ENCODE data around the gene TOMM70.
A peak's percentile ranks its signal among the peaks of the same experiment; 100 is the strongest.

Gene TOMM70

GRCh38 chr3:100411091-100411982, 10.4 kb upstream of the TOMM70 start:
- DNase-seq (ENCODE audit: low spot score) = no peak

DNA sequence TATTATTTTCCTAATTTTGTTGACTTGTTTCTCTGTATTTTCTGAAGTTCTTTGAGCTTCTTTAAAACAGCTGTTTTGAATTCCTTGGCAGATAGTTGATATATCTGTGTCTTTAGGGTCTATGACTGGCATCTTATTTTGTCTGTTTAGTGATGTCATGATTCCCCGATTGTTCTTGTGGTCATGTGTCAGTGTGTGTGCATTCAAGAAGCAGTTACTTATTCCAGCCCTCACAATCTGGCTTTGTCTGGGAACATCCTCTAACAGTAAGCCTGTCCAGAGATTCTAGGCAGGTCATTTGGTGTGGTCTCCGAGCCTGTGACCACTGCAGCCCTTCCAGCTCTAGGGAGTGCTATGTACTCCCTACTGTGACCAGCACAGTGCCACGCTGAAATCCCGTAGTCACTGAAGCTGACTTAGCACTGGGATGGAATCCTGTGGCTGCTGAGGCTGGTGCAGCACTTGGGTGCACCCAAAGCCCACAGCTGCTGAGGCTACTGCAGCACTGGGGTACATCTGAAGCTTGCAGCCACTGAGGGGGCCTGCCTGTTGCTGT, 7.2 kb upstream of the TOMM70 start:
- DNase-seq (ENCODE audit: low spot score) = no peak

GRCh38 chr3:100407164-100407563, 6.3 kb upstream of the TOMM70 start:
- no peak for DNase-seq (ENCODE audit: low spot score)

DNA sequence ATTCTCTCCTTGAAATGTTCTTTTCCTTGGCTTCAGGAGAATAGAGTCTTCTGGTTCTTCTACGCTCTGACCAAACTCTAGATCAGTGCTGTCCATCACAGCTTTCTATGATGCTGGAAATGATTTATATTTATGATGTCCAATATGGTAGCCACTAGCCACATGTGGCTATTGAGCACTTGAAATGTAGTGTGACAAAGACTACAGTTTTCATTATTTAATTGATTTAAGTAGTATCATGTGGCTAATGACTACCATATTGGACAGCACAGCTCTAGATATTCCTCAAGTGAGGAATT, 3.3 kb upstream of the TOMM70 start:
- DNase-seq (ENCODE audit: low spot score) = no peak

DNA sequence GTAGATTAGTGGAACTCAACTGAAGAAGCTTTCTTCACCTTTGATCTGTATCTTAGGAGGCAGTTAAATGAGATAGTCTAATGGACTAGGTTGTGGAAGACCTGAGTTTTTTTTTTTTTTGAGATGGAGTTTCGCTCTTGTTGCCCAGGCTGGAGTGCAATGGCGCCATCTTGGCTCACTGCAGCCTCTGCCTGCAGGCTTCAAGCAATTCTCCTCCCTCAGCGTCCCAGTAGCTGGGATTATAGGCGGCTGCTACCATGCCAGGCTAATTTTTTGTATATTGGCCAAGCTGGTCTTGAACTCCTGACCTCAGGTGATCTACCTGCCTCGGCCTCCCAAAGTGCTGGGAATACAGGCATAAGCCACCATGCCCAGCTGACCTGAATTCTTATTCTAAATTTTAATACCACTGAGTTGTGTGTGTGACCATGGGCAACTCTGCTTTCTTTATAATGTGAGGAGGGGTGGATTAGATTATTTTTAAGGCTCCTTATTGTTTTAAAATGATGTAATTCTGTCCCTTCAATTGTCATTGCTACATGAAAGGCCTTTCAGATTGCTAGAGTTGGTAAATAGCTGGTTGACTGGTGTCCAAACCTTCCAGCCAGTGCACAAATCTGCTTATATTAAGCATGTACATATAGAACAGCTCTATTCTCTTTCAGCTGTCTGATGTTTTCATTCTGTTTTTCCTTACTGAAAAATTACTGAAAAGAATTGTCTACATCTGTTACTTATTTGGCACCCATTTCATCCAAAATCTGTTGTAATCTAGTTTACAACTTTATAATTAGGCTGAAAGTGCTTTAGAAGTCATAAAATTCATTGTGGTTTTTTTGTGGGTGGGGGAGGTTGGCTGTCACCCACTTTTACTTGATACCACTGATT, 2.7 kb upstream of the TOMM70 start:
- no peak for DNase-seq (ENCODE audit: low spot score)

DNA sequence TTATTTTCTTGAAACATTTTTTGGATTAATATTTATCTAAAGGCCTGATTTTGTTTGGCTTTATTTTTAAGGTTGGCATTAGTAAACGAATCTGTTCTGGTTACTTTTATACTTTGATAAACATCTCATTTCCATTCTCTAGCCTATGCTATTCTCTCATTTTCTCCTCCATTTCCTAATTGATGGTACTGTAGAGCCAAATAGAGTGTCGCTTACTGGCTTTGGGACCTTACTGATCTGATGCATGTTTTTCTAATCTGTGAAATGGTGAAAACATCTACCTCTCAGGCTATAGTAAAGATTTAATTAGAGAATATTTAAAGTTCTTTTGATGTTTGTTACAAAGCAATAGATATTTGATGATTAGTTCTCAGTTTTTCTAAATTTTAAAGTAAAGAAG, 2.0 kb upstream of the TOMM70 start:
- no peak for DNase-seq (ENCODE audit: low spot score)

- DNase-seq (ENCODE audit: low spot score) = no peak
Measured at GRCh38 chr3:100402256-100402655, 1.4 kb upstream of the TOMM70 start.

GRCh38 chr3:100401674-100402041, 769 bp upstream of the TOMM70 start:
- peak; percentile 54 for DNase-seq (ENCODE audit: low spot score)

DNA sequence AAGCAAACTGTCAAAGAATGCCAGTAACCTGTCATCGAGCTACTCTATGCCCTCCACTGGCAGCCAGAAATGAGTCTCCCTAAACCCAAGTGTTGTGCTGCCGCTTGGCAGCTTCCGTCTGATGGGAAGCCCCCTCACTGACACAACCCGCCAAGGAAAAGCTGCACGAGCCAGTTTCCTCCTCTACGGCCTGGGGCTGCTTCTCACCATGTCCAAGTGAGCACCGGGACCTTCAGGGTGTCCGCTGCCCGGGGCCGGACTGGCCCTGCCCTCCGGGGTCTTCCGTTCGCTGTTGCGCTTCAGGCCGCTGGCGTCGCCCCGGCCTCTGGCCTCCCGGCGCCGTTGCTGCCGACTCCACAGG, 490 bp downstream of the TOMM70 start:
- DNase-seq (ENCODE audit: low spot score) = peak; percentile 35

DNA sequence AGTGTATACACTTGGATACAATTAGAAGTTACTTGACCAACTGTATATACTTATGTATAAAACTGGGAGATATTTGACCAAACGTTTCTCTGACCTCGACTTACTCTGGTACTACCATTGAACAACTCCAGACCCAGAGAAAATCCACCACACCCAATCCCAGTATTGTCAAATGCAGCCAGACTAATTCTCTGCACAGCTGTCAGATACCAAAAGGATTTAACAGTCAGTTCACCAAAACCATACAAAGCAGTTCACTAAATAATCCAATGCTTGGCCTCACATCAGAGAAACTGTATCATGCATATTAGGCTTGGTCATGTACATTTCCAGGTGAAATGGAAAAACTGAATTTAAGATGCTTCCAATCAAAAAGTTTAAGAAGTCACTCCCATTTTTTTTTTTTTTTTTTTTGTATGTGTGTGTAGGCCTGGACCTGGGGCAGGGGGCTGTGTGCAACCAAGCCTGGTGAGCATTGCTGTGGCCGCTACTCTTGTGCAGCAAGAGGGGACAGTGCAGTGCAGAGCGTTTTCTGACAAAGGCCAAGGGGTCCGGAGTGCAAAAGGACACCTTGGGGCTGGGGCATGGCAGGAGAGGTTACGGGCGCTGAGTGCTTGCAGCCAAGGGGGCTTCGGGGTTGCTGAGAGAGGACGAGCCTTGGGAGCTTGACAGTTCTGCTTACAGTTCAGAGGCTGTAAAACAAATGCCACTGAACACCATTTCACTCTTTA, 1.4 kb downstream of the TOMM70 start:
- no peak for DNase-seq (ENCODE audit: low spot score)

GRCh38 chr3:100396967-100397366, 3.9 kb downstream of the TOMM70 start:
- DNase-seq (ENCODE audit: low spot score) = no peak

- DNase-seq (ENCODE audit: low spot score) = no peak
Measured at GRCh38 chr3:100395679-100396431, 5.0 kb downstream of the TOMM70 start.

- DNase-seq (ENCODE audit: low spot score) = no peak
Measured at GRCh38 chr3:100389025-100389424, 11.9 kb downstream of the TOMM70 start.

GRCh38 chr3:100386437-100387074, 14.3 kb downstream of the TOMM70 start:
- no peak for DNase-seq (ENCODE audit: low spot score)

DNA sequence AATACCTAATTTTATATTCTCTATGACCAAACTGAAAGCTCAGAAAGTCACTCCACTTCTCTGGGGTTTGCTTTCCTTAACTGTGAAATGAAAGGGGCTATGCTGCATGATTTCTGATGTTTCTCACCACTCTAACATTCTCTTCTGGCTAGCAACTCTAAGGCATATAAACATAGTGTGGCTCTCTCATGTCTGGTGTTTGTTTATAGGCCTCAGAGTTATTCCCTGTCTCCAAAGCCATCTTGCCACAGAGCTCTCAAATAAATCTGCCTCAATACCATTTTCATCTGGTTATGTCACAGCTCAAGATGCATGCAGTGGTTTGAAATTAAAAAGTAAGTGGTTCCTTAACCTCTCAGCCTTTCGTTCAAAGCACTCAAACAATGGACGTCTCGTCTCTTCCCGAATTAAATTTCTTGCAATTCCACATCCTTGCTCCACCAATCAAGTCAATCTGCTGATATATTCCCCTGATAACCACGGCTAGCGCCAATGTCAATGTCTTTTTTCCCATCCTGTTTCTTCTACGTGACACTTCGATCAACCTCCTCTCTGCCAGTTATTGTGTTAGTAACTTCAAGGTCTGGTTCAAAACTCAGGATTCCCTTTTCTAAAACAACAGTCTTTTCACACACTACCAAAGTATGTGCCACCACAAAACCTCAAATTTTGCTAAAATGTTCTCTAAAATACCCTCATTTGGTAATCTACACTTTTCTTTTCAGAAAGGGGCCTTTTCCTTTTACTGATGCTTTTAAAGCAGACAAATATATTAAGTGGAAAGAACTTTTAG, 16.0 kb downstream of the TOMM70 start:
- no peak for DNase-seq (ENCODE audit: low spot score)

GRCh38 chr3:100376301-100376700, 24.6 kb downstream of the TOMM70 start:
- DNase-seq (ENCODE audit: low spot score) = no peak

DNA sequence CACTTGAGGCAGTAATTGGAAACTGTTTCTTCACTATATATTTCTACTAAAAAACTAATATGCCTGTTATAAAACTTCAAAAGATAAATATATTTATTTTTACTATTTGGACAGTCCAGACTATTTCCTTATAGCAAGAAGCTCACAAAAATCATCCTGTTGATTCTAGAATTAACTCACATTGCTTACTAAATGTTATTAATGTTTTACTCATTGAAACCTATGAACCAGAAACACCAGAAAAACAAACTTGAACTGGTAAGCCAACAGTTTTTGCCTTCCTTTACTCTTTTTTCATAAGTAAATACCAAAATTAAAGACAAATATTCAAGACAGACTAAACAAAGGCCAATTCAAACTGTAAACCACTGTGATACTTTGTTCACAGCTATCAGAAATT, 26.4 kb downstream of the TOMM70 start:
- no peak for DNase-seq (ENCODE audit: low spot score)

GRCh38 chr3:100370756-100371155, 30.1 kb downstream of the TOMM70 start:
- no peak for DNase-seq (ENCODE audit: low spot score)

- no peak for DNase-seq (ENCODE audit: low spot score)
Measured at GRCh38 chr3:100368441-100368840, 32.4 kb downstream of the TOMM70 start.

DNA sequence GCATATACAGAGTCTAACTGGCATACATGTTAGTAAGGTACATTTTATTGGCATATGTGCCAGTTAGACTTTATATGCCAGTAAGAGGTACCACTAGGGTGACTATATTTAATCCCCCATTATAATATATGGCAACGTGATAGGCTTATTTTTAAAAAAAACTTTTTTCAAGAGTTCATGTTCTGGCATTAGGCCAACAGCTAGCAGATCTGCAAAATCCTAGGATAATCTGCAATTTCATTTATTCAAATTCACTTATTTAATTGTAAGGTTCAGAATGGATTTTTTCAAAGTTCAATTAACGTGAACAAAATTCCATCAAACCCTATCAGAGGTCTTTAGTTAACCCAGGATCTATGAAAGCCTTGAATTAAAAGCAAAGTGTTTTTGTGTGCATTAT, 34.5 kb downstream of the TOMM70 start:
- no peak for DNase-seq (ENCODE audit: low spot score)
